NCI-H187 treated with DMSO at 0.1 percent for 48 hours (cell line): ENCODE measurements around the gene PRR18.
"Not testable (repeated sequence)": the region's sequence is repeated elsewhere in the genome, so short reads cannot be mapped to it uniquely, and the experiment has no call there.

Experiments
- DNase-seq: peaks from one replicate; lab custom pipeline; 2025; lab: John Stamatoyannopoulos, UW

Gene PRR18, protein sequence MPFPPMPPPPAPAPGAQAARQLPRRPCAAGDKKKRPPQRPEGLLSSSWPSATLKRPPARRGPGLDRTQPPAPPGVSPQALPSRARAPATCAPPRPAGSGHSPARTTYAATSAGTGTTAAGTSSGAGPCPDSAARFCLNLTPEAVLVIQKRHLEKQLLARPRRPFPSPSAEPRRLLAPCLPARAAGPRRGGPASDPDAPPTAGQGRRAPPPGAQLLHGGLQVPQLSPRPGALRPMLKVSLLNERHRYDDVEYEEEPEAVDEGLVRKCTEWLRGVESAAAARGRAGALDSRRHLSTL

DNA sequence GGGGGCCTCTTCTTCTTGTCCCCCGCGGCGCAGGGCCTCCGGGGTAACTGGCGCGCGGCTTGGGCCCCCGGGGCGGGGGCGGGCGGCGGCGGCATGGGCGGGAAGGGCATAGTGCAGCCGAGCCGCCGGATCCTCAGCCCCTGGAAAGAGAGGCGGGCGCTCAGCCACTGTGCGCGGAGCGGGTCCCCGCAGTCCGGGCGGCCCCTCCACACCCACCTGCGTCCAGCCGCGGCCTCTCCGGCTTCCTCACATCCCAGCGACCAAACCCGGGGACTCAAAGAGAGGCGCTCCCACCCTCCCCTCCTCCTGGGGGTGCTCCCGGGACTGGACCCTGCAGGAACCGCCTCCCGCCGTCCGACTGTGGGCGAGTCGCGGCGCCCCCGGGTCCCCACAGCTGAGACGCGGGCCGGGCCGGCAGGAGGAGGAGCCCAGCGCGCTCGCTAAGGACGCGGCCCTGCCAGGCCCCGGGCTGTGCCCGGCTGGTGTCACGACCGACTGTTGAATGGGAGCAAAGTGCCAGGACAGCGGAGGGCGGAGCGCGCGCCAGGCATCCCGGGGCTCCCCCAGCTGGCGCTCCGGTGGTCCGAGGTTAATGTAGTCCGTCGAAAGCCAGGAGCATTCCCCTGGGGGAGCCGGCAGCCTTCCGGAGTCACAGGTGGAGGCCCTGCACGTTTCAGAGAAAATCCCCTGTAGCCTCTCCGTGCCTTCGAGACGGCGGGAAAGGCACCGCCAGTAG is at the start of gene PRR18:
Gene PRR18 (minus strand): TSS at position 360 of the 736 bp plus-strand sequence. CDS start 250 bp downstream, at position 110.
- DNase-seq = no peak

DNA sequence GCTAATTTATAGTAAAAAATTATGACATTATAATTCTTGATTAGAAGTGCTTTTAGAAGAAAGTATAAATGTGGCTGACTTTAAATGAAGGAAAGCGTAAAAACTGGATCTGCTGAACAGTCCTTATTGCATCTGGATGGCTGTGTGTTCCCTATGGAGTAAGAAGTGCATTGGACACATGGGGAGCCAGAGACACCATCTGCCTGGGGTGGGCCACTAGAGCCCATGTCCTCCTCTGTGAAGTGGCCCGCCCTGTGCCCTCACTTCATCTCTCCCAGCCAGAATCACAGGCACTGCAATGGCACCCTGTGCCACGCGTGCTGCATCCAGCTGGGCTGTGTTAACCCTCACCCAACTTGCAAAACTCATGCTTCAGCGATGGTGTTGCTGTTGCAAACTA is 47.4 kb upstream of the PRR18 start:
- DNase-seq = no peak

DNA sequence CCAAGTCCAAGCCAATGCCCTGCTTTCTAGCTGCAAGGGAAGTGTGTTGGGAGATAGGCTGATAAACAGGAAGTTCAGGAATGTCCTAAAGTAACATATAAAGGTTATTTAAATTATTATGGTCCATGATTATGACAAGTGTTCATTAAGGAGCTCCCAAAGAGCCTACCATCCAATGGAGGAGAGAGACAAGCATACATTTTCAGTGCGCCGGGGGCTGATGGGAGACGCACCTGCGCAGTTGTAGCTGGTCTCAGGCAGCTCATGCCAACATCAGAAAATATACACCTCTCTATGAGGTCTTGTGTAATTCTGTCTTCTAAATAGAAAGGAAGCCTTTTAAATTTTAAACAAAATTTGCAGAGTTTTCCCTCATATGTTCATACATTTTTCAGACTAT is 46.8 kb upstream of the PRR18 start:
- no peak for DNase-seq

DNA sequence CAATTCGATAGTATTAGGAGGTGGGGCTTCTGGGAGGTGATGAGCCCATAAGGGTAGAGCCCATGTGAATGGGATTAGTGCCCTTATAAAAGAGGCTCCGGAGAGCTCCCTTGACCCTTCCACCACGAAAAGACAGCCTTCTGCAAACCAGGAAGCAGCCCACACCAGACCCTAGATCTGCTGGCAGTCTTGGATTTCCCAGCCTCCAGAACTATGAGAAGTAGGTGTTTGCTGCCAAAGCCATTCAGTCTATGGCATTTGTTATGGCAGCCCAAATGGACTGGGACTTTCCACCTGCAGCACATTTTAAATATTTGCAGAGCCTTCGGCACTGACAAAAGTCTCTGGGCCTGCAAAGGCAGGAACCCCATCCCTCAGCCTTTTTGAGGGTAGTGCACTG is 46.0 kb upstream of the PRR18 start:
- DNase-seq = no peak

DNA sequence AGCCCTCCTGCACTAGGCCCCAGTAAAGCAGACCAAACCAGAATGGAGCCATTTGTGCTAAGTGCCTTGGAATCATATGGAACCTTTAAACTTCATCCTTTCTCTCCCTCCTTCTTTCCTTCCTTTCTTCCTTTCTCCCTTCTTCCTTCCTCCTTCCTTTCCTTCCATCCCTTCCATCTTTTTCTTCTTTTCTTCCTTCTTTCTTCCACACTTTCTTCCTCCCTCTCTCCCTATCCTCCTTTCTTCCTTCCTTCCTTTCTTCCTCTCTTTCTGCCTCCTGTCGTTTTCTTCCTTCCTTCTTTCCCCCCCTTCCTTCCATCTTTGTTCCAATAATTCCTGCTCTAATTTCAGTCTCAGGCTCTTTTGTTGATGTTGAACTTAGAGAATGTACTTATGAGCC is 45.3 kb upstream of the PRR18 start:
- DNase-seq = no peak

DNA sequence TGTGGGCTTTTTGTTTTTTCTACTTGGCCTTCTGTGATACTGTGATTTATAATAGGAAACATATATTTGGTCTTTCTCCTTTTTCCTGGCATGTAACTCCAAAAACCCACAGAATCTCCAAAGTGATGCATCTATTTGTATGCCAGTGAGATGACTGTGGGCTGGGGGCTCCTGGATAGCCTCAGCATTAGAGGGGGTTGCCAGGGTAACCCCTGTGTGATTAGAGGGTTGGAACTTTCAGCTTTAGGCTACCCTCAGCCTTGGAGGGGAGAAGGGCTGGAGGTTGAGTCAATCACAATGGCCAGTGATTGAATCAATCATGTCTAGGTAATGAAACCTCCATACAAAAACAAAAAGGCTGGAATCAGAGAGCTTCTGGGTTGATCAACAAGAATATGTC is 44.7 kb upstream of the PRR18 start:
- no peak for DNase-seq

DNA sequence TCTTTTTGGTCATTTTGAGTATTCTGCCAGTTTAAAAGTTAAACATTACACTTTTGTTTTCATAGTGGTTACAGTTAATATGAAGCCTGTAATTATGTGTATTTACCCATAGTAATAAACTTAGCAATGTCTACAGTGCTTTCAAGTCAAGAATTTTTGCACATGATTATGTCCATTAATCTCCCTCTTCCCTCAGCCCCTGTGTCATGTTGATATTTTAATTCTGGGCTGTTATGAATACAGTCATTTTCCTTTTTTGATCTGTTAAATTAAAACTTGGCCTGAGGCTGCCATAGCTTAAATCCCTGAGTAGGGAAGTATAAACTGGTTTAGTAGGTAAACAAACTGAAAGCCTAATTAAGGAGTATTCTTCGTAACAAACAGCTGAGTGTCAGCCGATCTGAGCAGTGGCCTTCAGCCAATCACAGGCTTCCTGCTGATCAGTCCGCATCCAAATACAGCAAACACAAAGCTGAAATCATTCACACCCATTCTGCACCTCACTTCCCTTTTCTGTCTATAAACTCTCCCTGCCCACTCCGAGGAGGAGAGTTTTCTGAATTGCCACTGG is 43.6 kb upstream of the PRR18 start:
- no peak for DNase-seq

DNA sequence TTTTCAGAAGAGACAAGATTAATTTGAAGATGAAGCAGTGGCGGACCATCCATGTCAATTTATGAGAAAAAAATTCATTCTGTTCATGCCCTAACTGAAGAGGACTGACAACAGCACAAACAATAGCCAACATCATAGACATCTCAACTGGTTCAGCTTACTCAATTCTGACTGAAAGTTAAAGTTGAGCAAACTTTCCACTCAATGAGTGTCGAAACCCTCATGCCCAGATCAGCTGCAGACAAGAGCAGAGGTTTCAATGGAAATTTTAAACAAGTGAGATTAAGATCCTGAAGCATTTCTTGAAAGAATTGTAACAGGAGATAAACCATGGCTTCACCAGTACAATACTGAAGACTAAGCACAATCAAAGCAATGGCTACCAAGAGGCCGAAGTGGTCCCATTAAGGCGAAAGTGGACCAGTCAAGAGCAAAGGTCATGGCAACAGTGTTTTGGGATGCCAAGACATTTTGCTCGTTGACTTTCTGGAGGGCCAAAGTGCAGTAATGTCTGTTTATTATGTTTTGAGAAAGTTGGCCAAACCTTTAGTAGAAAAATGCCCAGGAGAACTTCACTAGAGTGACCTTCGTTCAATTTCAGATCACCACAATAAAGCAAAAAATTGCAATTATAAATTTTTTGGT is 40.2 kb upstream of the PRR18 start:
- no peak for DNase-seq

DNA sequence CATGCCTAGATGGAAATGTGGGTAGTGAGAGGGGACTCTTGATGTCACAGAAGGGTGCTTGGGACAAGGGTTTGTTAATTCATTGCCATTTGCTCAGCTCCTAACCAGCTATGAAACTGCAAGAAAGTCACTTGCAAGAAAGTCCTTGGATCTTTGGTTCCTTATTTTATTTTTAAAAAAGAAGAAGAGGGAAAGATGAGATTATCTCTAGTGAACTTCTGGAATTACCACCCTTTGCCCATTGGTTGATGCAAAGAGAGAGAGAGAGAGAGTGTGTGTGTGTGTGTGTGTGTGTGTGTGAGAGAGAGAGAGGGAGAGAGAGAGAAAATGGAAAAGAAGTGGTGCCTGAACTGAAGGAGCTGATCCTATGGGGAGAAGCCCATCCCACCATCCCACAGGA is 38.8 kb upstream of the PRR18 start:
- DNase-seq = no peak

DNA sequence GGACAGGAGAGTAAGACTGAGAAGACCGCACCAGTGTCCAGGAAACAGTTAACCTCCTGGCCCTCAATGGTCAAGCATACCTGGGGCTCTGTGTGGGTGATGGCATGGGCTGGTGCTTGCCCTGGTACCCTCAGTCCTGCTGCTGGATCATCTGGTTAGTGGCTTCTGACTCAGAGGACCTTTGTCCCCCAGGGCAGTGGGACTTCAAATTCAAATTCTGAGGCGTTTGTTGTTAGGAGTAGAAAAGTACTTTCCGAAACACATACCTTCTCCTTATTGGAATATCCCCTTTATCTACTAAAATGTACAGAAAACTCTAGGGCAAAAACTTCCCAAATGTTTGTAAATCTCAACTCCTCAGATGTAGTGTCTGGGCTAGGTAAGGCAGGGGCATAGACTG is 38.3 kb upstream of the PRR18 start:
- no peak for DNase-seq

DNA sequence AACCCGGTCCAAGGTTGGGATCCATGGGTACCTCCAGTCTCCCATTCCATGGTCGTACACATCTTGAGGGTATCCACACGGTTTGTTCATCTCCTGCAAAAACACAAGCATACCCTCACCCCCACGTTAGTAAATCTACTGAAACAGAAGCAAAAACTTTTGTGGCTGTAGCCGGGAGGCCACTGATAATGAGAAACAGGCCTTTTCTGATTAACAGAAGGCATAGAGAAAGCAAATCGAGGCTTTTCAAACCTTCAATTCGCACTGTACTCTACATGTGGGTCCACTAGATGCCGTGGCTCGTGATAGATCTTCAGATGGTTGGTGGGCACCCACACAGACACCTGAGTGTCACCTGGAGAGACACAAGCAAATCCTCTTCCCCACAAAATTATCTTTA is 37.5 kb upstream of the PRR18 start:
- DNase-seq = not testable (repeated sequence)

DNA sequence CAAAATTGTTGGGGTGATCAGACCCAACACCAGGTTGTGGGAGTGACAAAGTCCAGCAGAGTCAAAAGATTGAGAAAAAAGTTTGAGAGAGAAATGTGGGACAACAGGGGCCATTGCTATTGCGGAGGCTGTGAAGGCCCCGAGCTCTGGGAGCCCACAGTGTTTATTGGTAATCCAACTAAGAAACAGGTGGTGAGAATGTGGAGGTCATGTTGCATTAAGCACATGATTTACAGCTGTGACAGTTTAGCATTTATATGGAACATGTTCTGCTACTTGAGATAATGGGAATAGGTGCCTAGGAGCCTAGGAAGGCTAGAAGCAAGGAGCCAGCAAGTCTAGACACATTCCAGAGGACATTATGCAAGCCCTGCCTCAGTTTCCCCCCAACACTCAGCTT is 36.7 kb upstream of the PRR18 start:
- DNase-seq = not testable (repeated sequence)

DNA sequence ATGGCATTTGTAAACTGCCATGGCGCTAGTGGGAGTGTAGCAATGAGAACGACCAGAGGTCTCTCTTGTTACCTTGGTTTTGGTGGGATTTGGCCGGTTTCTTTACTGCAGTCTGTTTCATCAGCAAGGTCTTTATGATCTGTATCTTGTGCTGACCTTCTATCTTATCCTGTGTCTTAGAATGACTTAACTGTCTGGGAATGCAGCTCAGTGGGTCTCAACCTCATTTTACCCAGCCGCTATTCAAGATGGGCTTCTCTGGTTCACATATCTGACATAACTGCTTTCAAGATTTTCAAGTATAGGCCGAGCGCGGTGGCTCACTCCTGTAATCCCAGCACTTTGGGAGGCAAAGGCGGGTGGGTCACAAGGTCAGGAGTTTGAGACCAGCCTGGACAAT is 36.0 kb upstream of the PRR18 start:
- no peak for DNase-seq

DNA sequence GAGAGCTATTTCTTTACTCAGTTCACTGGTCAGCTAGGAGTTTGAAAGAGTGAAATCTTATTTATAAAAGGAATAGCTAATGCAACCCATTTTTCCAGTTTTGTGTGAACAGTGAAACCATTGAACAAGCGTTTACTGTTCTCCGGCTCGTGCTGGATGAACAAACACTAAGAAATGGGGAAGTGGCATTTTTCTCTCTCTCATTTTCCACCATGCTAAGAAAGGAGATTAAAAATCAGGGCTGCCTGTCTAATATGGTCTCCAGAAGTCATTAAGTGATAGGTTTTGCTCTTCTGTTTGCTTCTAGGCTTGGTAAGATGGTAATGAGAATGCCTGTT is 34.9 kb upstream of the PRR18 start:
- no peak for DNase-seq

DNA sequence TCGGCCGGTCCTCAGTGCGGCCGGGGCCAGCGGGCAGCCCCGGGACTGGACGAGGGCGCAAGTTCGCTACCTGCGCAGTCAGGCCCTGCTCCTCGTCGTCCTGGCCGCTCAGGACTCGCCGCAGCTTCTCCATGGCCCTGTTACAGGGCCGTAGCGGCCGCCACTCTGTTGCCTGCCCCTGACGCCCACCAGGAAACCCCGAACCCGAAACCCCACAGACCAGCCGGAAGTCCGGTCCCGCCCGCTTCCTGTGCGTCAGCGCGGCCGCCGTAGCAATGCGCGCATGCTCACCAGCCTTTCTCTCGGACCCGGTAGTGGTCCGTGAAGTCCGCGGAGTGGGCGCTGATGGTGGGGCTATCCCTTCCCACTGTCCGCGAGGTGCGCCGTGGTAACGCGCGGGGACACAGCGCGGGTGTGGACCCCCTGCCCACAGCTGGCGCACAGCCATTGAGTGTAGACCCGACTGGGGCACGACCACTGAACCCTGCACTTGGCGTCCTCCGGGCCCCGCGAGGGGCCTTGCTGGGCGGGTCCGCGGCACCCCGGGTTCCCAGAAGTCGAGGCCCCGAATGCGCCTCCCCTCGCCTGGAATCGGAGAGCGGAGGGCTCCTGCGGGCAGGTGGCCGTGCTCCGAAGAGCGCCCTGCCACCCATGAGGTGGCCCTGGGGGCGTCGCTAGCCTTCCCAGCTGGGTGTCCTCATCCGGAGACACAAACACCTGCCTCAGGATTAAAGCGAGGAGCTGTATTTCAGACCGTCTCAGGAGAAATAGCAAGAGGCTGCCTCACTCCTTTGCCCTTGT is 34.4 kb upstream of the PRR18 start, which contains the start of gene SFT2D1:
Gene SFT2D1 (minus strand): TSS at position 197 of the 801 bp plus-strand sequence. CDS start 64 bp downstream, at position 133.
- no peak for DNase-seq

DNA sequence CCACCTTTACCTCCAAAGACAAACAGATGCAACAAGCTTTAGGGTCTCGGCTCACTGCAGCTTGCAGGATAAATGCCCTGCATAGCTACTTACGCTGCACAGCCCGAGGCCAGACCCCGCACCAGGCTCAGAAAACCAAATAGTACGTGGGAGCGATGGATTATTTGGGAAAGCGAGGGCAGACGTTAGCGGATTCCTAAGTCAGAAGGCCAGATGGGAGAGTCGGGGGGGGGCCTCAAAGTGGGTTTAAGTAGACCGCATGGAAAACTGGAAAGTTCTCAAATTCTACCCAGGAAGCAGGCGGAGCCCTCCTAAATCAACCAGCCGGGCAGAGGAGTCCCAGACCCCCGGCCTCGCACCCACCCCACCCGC is 33.8 kb upstream of the PRR18 start:
- DNase-seq = no peak

DNA sequence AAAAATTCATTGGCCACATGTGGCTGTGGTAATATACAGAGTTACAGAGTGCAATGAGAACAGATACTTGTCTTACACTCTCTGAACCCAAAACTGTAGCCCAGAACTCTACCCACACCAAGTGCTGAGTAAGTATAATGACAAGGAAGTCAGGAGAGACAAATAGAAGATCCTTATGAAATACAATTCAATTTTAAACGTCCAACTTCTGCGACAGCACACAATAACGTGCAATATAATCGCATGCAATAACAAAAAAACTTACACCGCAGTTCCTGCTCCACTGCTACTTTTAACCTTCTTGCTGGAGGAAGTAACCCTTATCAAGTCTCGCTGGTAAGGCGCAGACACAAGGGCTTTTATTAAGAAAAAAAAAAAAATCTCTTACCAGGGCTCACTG is 33.3 kb upstream of the PRR18 start:
- DNase-seq = no peak

DNA sequence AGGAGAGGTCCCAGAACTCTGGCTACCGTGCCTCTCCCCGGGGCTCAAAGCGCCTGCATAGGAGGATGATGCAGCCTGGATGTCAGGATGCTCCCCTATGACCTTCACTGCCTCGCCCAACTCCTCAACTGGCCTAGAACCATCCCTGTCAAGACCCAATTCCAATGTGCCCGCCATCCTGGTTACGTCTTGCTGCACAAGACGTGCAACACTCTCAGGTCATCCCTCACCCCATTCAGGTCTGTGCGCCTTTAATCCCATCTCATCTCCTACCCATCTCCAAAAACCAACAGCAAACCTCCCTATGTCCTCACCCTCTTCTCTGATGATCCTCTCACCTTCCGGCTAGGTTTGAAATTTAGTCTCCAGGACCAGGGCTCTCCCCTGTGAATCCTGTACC is 30.7 kb upstream of the PRR18 start:
- no peak for DNase-seq

DNA sequence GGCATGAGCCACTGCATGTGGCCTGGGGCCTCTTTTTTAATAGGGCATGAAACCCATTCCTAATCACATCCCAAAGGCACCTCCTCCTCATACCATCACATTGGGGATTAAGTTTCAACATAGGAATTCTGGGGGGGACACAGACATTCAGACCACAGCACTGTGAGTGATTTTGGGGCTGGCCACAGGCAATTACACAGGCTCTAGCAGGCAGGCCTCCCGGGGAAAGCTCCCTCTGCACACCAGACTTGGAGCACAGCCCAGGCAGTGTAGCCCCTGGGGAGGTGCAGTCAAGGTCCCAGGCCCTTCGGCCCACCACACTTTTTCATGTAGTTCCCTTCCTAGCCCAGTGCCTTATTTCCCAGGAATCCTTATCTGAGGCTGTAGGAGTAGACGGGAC is 28.7 kb upstream of the PRR18 start:
- no peak for DNase-seq

DNA sequence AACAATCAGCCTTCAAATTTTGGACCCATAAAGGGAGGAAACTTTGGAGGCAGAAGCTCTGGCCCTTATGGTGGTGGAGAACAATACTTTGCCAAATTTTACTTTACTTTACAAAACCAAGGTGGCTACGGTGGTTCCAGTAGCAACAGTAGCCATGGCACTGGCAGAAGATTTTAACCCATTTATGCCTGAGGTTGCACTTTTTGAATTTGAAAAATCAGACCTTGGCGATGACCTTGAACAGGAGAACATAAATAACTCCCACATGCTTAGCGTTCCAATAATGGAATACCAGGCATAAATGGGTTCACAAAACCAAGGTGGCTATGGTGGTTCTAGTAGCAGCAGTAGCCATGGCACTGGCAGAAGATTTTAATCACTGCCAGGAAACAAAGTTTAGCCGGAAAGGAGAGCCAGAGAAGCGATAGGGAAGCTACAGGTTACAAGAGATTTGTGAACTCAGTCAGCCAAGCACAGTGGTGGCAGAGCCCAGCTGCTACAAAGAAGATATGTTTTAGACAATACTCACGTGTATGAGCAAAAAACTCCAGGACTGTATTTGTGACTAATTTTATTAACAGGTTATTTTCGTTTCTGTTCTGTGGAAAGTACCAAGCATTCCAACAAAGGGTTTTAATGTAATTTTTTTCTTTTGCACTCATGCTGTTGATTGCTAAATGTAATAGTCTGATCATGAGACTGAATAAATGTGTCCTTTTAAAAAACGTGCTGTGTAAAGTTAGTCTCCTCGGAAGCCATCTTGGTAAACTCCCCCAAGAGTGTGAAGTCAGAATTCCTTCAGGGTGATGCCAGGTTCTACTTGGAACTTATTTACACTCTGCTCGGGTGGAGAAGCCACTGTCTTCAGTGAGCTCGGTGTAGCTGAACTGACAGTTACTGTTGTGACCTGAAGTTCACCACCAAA is 27.4 kb upstream of the PRR18 start:
- DNase-seq = no peak

DNA sequence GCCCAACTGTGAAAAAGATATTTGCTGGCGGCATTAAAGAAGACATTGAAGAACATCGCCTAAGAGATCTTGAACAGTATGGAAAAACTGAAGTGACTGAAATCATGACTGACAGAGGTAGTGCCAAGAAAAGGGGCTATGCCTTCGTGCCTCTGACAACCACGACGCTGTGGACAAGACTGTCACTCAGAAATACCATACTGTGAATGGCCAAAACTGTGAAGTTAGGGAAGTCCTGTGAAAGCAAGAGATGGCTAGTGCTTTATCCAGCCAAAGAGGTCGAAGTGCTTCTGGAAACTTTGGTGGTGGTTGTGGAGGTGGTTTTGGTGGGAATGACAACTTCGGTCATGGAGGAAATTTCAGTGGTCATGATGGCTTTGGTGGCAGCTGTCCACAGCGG is 26.7 kb upstream of the PRR18 start:
- DNase-seq = no peak
